ACHN (cell line): Measurements from ENCODE around the gene MFAP2.

Experiments used
- DNase-seq: peaks from one replicate; pipeline ENCODE4 v3.0.0-alpha.2; 2015
- in situ Hi-C: cut with HindIII; loops from 2 replicates; pipeline ENCODE4 v1.10.0; 2017; ENCODE audit warnings: low sequenced_read_pairs, low pct_ligation_motif_present, low pct_unique_long_range_greater_than_20kb

Gene MFAP2

GRCh38 chr1:16986113-16986512, 5.7 kb upstream of the MFAP2 start:
- in situ Hi-C loops: no loop called here
- no peak for DNase-seq

DNA sequence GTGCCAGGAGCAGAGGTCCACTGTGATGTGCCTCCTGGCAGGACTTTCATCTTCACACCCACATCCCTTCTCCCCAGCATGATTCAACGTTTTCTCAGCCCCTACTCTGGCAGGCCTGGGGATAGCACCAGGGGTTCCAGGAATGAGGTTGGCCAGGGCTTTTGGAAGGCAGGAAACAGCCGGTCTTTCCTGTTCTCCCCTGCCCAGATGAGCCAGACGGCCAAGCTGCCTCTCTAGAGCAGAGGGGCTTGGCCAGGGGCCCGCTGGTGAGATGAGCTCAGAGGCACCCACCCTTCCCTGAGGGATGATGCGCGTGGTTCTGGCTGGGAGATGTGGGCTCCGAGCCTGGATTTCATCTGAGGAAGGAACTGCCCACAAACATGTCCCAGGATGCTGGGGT, 4.3 kb upstream of the MFAP2 start:
- DNase-seq: no peak
- in situ Hi-C loops: no loop called here

DNA sequence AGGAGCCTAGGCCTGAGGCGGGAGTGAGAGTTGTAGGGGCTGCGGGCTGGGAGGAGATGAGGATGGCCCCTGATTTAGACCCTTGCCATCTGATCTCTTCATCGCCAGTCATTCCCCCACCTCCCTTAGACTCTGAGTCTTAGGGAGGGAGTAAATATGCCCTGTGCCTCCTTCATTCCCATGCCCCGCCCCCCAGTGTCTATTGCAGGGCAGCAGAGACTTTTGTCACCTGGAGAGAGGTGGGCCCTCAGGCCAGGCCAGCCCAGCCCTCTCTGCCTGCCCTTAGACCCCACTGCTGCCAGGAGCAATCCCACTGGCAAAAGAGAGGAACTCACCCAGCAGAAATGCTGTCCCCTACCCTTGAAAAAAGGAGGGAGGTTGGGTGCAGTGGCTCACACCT, 3.2 kb upstream of the MFAP2 start:
- in situ Hi-C loops: no loop called here
- DNase-seq: no peak

- in situ Hi-C loops: no loop called here
- DNase-seq: no peak
Observed at GRCh38 chr1:16982902-16983301, 2.5 kb upstream of the MFAP2 start.

GRCh38 chr1:16981269-16981849, 939 bp upstream of the MFAP2 start:
- in situ Hi-C loops: no loop called here
- DNase-seq: peak; percentile 42

GRCh38 chr1:16979475-16980327, 719 bp downstream of the MFAP2 start:
- no peak for DNase-seq
- in situ Hi-C loops: no loop called here

GRCh38 chr1:16978567-16979474, 1.6 kb downstream of the MFAP2 start:
- DNase-seq: no peak

GRCh38 chr1:16978139-16978538, 2.3 kb downstream of the MFAP2 start:
- in situ Hi-C loops: no loop called here
- no peak for DNase-seq

More at GRCh38 chr1:16978567-16979474, 1.6 kb downstream of the MFAP2 start:
- in situ Hi-C loops: no loop called here

- in situ Hi-C loops: no loop called here
- no peak for DNase-seq
Observed at GRCh38 chr1:16977377-16977776, 3.0 kb downstream of the MFAP2 start.

GRCh38 chr1:16976966-16977365, 3.5 kb downstream of the MFAP2 start:
- in situ Hi-C loops: no loop called here
- DNase-seq: no peak

GRCh38 chr1:16975838-16976237, 4.6 kb downstream of the MFAP2 start:
- DNase-seq: no peak
- in situ Hi-C loops: no loop called here

DNA sequence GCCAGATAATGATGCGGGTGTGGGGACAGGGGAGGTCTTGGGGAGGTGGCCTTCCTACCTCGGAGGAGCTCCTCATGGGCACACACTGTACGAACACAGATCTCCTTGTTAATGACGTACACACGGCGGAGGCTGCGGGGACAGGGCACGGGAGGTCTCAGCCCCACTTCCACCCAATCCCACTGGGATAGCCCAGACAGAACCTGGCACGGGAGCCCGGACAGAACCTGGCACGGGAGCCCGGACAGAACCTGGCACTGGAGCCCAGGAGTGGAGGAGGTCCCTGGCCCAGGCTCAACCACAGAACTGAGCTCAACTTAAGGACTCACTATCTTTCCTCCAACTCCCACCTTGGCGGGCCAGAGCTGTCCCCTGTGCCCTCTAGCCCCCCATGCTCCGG, 5.2 kb downstream of the MFAP2 start:
- in situ Hi-C loops: no loop called here
- DNase-seq: no peak

DNA sequence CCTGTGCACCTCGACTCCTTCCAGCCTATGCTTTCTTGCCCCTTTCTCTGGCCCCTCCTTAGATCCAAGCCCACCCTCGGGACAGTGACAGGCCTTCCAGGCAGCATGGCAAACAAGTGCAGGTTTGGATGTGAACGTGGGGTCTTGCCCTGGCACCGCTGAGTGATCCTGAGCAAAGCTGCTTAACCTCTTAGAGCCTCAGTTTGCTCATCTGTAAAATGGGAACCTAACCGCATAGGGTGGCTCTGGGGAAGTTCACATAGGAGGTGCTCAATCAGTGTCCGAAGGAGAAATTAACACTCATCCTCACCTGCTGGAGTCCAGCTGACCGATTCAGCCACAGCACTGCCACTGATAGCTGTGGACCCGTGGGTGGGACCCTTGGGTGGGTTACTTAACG, 7.2 kb downstream of the MFAP2 start:
- no peak for DNase-seq
- in situ Hi-C loops: no loop called here

DNA sequence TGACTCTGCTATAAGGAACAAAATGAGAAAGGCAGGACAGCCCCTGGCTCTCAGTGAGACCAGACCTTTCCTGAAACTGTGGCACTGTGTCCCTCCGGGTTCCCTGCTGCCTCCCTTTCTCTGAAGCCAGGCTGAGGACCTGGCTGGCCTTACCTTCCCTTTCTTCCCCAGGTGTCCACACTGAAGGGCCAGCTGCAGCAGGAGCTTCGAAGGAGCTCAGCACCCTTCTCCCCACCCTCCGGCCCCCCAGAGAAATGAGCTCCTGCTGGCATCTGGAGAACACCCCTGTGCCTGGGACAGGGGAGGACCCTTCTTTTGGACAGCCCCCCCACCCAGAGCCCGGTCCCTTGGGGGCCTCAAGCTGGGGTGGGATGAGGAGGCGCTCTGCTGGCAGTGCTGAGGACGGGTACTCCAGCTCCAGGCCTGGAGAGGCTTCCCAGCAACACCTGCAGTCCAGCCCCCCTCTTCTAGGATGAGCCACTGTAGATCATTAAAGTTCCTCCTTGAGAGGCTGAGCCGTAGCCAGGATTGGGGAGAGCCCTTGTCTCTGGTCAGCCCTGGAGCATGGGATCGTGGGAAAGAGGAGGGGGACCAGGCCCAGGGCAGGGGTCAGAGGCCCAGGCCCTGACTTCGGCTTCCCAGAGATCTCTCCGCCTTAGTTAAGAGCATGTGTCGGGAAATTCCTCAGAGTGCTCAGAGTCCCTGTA, 8.1 kb downstream of the MFAP2 start:
- in situ Hi-C loops: no loop called here
- no peak for DNase-seq

DNA sequence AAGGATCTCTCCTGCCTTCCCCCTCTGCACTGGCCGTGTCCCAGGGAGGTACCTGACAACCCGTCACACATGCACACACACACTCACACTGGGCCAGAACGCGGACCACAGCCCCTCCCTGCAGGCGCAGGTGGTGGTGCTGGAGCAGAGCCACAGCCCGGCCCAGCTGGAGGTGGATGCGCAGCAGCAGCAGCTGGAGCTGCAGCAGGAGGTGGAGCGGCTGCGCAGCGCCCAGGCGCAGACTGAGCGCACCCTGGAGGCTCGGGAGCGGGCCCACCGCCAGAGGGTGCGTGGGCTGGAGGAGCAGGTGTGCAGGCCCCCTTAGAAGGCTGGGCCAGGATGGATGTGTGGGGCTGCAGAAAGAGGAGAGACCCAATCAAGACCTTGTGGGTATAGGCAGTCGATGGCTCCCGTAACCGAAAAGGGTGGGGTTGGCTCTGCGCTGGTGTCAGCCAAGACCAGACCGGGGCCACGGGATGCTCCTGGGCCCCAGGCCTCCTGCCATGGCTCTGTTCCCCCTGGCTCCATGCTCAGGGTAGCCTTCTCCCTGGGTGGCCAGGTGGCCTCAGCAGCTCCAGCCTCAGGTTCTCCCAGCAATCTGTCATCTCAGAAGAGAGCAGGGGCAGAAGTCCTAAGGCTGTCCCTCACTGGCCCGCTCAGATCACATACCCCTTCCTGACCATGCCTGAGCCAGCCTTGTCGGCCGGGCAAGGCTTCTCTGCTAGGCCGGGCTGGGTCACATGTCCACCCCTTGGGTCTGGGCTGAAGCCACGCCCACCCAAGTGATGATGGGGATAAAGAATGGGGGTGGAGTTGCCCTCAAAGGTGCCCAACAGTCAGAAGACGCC, 8.9 kb downstream of the MFAP2 start:
- no peak for DNase-seq
- in situ Hi-C loops: no loop called here

- in situ Hi-C loops: no loop called here
- DNase-seq: no peak
Observed at GRCh38 chr1:16970132-16970910, 10.1 kb downstream of the MFAP2 start.

DNA sequence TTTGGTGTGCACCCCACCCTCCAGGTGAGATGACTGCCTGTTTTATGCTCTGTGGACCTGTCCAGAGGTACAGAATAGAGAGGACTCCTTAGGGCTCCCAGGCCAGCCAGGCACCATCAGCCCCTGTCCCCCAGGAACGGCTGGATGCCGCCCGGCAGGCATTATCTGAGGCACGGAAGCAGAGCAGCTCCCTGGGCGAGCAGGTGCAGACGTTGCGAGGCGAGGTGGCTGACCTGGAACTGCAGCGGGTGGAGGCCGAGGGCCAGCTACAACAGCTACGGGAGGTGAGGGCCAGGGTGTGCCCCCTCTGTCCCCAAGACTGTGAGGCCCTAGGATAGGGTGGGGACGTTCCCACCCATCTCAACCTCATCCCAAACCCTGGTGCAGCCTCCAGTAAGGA, 10.8 kb downstream of the MFAP2 start:
- in situ Hi-C loops: no loop called here
- DNase-seq: no peak
